HG02885 (cell line): ENCODE measurements around the gene PLA2G4E.
A peak's percentile ranks its signal among the peaks of the same experiment; 100 is the strongest.

Experiments used
- ATAC-seq: cut with Tn5 transposase; IDR thresholded peaks from one replicate; pipeline ENCODE4 v1.9.1; 2021; ENCODE audit warnings: mild to moderate bottlenecking; ENCODE audit not compliant: unreplicated experiment, poor library complexity

Gene PLA2G4E

GRCh38 chr15:42031198-42031915 is 10.5 kb upstream of the PLA2G4E start:
- no peak for ATAC-seq

DNA sequence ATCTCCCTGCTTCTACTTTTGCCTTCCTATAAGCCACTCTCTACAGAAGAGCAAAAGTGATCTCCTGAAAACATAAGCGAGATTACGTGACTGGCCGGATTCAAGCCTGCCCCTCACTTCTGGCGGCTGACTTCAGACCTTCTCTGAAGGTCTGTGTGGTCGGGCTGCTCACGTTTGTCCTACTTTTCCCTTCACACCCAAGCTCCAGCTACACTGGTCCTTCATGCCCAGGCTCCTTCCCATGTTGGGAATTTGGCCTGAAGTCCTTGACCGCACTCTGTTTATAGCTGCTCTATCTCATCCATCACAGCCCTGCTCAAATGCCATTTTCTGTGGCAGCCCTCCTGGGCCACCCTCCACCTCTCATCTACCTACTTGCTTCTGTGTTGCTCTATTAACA is 6.7 kb upstream of the PLA2G4E start:
- ATAC-seq = no peak

GRCh38 chr15:42024303-42024702 is 3.5 kb upstream of the PLA2G4E start:
- no peak for ATAC-seq

GRCh38 chr15:42021593-42021992 is 751 bp upstream of the PLA2G4E start:
- no peak for ATAC-seq

DNA sequence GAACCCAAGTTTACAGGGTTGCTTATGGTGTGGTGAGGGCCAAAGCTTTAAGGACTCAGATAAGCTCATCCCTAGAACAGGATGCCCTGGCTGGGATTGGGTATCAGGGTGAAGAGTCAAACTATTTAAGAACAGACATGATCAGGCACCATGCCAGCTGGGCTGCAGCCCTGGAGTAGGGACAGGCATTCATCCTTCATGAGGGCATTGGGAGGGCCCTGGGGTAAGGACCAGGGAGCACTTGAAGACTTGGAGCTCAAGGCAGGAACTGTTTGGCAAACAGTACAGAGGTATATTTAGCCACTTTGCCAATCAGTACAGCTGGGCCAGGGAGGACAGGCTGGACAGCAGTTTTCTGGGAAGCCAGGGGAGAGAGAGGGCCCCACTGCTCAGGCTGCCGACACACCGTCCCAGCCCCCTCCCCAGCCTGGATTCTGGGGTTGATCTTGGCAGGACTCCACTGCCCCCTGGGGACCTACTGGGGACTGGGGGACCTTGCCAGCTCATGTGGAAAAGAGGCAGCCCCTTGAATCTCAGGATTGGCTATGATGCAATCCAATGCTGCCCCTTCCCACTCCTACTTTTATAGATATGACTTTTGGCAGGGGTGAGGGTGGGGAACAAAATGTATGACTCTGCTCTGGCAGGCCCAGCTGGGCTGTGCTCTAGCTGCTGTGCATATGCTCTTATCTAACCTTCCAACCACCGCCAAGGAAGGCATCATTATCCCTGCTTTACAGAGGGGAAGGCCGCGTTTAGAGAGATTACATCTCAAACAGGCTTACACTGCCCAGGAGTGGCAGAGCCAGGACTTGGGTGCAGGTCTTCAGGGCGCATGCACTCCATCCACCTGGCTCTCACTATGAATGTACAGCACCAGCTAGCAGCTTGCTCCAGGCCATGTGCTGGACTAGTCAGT is 2.3 kb downstream of the PLA2G4E start:
- no peak for ATAC-seq

DNA sequence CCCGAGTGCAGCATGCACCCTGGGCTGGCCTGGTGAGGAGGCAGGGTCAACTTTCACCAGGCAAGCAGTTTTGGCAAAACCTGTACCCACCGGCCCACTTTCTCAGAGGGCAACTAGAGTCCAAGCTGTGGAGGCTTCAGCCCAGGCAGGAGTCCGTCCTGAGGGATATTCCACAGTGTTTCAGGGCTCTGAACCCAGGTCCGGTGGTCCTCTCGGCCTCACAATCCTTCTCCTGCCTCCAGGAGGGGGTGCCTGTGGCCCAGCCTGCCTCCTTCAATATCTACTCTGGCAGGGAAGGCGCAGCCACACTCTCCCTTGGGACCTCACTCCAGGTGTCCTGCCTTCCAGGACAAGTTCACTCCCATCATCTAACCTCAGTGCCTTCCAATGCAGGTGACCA is 3.9 kb downstream of the PLA2G4E start:
- ATAC-seq = no peak

DNA sequence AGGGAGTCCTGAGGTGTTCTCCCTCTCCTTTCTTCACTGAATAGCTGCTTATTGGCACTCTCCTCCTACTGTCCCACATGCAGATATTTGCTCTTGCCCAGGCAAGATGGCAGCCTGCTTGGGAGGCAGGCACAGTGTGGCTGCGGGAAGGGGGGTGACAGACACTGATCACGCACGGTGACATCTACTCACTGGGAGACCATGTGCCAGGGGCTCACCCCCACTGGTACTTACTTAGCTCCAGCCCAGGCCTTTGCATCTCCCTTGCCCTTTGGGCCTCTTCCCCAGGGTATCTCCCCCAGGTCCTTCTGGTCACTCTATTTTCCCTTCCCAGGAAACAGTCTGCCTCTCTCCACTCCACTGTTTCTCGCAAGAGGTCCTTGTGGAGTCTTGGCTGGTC is 6.4 kb downstream of the PLA2G4E start:
- no peak for ATAC-seq

GRCh38 chr15:42012928-42013482 is 7.8 kb downstream of the PLA2G4E start:
- ATAC-seq = no peak

DNA sequence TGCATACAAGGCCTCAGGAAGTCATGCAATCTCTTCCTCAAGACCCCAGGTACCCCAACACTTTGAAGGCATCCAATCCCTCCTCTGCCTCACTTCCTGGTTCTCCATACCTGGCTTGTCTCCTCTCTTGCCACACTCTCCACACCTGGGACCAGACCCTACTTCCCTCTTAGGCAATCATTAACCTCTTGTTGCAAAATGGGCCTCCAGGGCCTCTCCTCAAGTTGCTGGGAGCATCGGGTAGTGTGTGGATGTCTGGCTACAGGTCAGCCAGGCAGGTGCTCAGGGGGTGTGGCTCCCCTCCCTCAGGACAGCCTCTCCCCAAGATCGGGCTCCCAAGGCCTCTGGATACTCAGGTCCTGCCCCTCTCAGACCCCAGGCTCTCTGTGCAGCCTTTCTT is 8.6 kb downstream of the PLA2G4E start:
- ATAC-seq = no peak

GRCh38 chr15:42011074-42011473 is 9.8 kb downstream of the PLA2G4E start:
- ATAC-seq = no peak

GRCh38 chr15:42010434-42010833 is 10.4 kb downstream of the PLA2G4E start:
- peak; percentile 55 for ATAC-seq

- no peak for ATAC-seq
These were observed 11.4 kb downstream of the PLA2G4E start for GRCh38 chr15:42009474-42009873.

DNA sequence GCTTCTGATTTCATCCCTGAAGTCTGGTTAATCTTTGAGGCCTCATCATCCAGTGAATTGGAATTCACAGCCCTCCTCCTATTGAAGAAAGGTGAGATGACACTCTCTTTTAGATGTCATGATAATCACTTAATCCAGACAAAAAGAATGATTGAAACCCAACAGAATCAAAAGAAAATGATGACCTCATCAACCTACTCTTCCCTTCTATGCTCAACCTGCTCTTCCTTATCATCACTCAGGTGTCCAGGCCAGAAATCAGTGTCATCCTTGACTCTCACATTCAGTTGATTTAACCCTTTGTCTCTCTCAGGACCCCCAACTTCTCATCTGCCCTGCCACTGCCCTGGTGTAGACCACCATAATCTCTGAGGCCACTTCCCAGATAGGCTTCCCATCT is 11.8 kb downstream of the PLA2G4E start:
- ATAC-seq = no peak

DNA sequence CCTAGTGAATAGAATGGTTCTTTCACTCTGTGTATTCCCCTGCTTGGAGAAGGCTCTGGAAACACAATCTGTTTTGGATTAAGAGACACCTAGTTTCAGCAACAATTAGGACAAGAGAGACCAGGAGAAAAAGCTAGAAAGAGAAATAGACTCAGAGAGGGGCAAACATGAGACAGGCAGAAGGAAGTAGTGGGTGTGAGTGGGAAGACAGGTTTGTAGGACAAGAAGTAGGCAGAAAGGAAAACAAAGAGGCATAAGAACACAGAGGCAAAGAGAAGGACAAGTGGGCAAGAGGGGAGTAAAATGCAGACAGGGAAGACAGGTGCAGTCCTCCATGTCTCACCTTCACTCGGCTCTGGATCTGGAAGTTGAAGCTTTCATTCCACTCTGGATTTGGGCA is 13.5 kb downstream of the PLA2G4E start:
- ATAC-seq = no peak

- ATAC-seq = no peak
These were observed 18.5 kb downstream of the PLA2G4E start for GRCh38 chr15:42002333-42002732.

DNA sequence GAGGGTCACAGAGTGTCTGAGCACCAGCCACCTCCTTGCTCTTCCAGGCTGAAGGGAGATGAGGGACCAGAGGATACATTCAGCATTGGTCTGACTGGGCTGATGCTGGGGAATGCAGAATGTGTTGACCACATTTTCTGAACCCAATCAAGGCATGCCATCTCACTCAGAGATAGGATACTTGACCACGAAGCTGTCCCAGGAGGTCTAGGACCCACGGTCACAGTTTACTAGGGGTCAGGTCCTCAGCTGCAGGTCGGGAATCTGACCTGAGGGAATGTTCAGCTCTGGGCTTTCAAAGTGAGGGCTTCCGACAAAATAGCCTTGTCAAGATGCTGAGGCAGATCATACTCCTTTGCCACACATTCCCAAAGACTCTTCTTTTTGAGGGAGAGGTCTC is 19.6 kb downstream of the PLA2G4E start:
- ATAC-seq = no peak

- no peak for ATAC-seq
These were observed 21.3 kb downstream of the PLA2G4E start for GRCh38 chr15:41999290-42000285.

GRCh38 chr15:41997845-41998244 is 23.0 kb downstream of the PLA2G4E start:
- no peak for ATAC-seq

DNA sequence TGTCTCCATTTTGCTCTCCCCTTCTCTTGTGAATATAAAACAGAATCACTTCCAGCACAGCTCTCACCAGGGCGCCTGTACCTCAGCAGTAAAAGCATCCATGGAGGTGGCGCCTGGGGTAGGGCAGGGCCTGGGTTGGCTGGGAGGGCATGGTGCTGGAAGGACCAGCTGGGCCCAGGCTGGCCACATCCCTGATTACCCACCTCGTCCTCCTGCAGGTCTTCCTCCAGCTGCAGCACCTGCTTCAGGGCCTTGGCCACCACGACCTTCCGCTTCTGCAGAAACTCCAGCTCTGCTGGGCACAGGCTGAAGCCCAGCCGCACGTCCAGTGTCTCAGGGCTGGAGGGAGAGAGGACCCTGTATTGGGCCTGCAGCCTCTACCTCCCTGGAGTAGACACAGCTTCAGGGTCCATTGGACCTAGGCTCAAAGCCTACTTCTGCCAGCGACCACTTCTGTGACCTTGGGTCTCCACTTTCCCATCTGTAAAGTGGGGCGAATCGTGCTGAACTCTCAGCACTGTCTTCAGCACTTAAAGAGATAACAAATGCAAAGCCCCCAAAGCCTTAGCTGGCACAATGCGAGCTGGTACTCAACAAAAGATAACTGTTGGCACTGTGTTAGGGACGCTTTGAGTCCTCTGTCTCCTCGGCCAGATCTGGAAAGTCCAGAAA is 23.8 kb downstream of the PLA2G4E start:
- no peak for ATAC-seq

- ATAC-seq = no peak
These were observed 24.5 kb downstream of the PLA2G4E start for GRCh38 chr15:41996376-41996775.
